Neural cell (in vitro differentiated cells): ENCODE data around the gene MYLK.

Experiments
- EZH2 ChIP-seq: fragments of 200-600, 300-800 bp; shearing (Covaris generic), sonication (generic); IDR thresholded peaks from 2 replicates; pipeline ENCODE4 v1.6.1; 2014; ENCODE audit warnings: antibody characterized with exemption, low read length, borderline replicate concordance, mild to moderate bottlenecking; ENCODE audit not compliant: insufficient read depth, poor library complexity, severe bottlenecking
- POLR2AphosphoS5 ChIP-seq: IDR thresholded peaks from 2 replicates; pipeline ENCODE4 v1.6.1; 2012
- RAD21 ChIP-seq: fragments of 450-650 bp; conservative IDR thresholded peaks from 2 replicates; pipeline ENCODE4 v1.6.1; 2014; ENCODE audit warnings: antibody characterized with exemption, mild to moderate bottlenecking, moderate library complexity
- TAF1 ChIP-seq: IDR thresholded peaks from 2 replicates; pipeline ENCODE4 v1.6.1; 2012; ENCODE audit warnings: low read depth
- TF ChIP-seq, protein P1 (sequence below): fragments of 450-650 bp; IDR thresholded peaks from 2 replicates; pipeline ENCODE4 v1.5.1; 2014; ENCODE audit warnings: antibody characterized with exemption, mild to moderate bottlenecking, moderate library complexity; ENCODE audit not compliant: poor library complexity, severe bottlenecking

DNA sequence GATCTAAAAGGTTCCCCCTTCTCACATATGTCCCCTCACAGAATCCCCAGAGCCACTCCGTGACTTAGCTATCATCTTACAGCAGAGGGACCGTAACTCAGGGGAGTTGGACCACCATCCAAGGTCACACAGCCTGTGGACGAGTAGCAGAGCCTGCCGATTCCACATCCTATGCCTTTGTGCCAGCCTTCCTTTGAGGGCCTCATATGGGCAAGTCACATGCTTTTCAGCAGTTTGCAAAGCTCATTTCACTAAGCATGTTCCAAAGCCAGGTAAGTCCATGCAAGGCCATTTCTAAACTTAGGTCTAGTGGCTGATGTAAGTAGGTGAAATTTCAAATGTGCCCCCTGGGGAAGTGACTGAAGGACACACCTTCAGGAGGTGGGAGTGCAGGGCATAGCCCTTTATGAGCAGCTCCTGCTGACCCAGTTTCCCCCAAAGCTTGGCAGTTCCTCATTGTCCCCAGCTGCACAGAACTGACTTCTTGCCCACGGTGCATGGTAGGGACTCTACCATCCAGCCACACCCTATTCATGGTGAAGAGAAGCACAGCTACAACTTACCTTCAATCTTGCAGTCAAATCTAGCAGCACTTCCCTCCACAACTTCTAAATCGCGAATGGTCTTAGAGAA is 265.9 kb downstream of the MYLK start:
- TF ChIP-seq, protein P1, sequence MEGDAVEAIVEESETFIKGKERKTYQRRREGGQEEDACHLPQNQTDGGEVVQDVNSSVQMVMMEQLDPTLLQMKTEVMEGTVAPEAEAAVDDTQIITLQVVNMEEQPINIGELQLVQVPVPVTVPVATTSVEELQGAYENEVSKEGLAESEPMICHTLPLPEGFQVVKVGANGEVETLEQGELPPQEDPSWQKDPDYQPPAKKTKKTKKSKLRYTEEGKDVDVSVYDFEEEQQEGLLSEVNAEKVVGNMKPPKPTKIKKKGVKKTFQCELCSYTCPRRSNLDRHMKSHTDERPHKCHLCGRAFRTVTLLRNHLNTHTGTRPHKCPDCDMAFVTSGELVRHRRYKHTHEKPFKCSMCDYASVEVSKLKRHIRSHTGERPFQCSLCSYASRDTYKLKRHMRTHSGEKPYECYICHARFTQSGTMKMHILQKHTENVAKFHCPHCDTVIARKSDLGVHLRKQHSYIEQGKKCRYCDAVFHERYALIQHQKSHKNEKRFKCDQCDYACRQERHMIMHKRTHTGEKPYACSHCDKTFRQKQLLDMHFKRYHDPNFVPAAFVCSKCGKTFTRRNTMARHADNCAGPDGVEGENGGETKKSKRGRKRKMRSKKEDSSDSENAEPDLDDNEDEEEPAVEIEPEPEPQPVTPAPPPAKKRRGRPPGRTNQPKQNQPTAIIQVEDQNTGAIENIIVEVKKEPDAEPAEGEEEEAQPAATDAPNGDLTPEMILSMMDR, result no peak
- TF ChIP-seq TAF1 (no peak), POLR2AphosphoS5 (no peak), RAD21 (no peak), EZH2 (no peak)
